GM12801 (cell line): ENCODE measurements around the gene WDFY2.

Experiments used
- TF ChIP-seq, protein P1 (sequence below): IDR thresholded peaks from one replicate; pipeline ENCODE4 v1.5.1; 2011; ENCODE audit warnings: control low read depth; ENCODE audit not compliant: insufficient read length; ENCODE audit errors: extremely low read depth

Gene WDFY2

GRCh38 chr13:51556740-51557139, 27.5 kb upstream of the WDFY2 start:
- TF ChIP-seq, protein P1, sequence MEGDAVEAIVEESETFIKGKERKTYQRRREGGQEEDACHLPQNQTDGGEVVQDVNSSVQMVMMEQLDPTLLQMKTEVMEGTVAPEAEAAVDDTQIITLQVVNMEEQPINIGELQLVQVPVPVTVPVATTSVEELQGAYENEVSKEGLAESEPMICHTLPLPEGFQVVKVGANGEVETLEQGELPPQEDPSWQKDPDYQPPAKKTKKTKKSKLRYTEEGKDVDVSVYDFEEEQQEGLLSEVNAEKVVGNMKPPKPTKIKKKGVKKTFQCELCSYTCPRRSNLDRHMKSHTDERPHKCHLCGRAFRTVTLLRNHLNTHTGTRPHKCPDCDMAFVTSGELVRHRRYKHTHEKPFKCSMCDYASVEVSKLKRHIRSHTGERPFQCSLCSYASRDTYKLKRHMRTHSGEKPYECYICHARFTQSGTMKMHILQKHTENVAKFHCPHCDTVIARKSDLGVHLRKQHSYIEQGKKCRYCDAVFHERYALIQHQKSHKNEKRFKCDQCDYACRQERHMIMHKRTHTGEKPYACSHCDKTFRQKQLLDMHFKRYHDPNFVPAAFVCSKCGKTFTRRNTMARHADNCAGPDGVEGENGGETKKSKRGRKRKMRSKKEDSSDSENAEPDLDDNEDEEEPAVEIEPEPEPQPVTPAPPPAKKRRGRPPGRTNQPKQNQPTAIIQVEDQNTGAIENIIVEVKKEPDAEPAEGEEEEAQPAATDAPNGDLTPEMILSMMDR = no peak

DNA sequence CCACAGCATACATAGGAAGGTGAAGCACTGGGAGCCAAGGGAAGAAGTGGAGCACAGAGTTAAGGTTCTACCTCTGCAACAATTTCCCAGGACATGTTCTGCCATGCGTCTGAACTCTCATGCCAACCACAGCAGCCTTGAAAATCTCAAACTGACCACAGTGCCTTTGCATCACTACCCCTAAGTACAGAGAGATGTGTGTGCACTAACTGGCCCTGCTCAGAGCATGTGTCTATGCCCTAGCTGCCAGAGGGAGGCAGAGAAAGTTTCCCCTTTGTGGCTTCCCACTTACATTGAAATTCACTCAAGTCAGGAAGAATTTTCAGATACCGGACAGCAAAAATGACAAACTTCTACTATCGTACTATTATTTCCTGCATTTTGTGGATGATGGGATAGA, 26.8 kb upstream of the WDFY2 start:
- TF ChIP-seq, protein P1 = no peak

GRCh38 chr13:51557875-51558612, 26.2 kb upstream of the WDFY2 start:
- TF ChIP-seq, protein P1 = no peak

- TF ChIP-seq, protein P1 = no peak
These were observed 24.1 kb upstream of the WDFY2 start for GRCh38 chr13:51559946-51560735.

- TF ChIP-seq, protein P1 = no peak
These were observed 22.1 kb upstream of the WDFY2 start for GRCh38 chr13:51562011-51562671.

DNA sequence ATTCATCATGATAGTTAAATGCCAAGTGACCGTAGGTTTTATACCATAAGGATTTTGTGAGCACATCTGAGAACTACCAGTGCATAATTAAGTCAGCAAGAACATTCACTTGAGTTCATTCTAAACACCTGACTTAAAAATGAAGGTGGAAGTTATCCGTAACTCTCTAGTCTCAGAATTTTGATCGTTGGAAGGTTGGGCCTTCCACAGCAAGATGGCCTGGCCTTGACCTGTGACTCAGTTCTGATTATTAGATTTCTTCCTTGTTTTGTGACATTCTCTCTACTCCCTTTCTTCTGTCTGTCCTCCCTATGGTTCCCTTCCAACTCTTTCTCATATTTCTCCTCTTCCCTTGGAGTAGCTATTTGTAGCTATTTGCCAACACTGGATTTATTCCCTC, 20.0 kb upstream of the WDFY2 start:
- TF ChIP-seq, protein P1 = no peak

GRCh38 chr13:51564671-51565070, 19.6 kb upstream of the WDFY2 start:
- TF ChIP-seq, protein P1 = no peak
